ENCODE data around the gene IRF5.

GRCh38 chr7:128906766-128907559 lies 30.8 kb upstream of the IRF5 start:
- TF ChIP-seq CTCF (IDR thresholded peaks at IDR 0.05) (no peak), ZFX (IDR thresholded peaks at IDR 0.05; ENCODE audit: borderline replicate concordance) (no peak)

Data from 22Rv1 (cell line).